SU-DHL-6 (cell line): Measurements from ENCODE around the gene VAMP4.

Experiments
- EZH2phosphoT487 ChIP-seq: fragments of 200-600 bp; sonication (generic), shearing (Covaris generic); conservative IDR thresholded peaks from 2 replicates; pipeline ENCODE4 v1.6.1; 2018; ENCODE audit warnings: mild to moderate bottlenecking, antibody characterized with exemption, low read length, moderate library complexity, mixed read lengths
- TF ChIP-seq, protein P1 (sequence below): fragments of 200-600 bp; sonication (generic); IDR thresholded peaks from one replicate; pipeline ENCODE4 v1.5.1; 2017; ENCODE audit warnings: antibody characterized with exemption, mild to moderate bottlenecking, low read length, moderate library complexity; ENCODE audit not compliant: insufficient read depth, poor library complexity, severe bottlenecking

DNA sequence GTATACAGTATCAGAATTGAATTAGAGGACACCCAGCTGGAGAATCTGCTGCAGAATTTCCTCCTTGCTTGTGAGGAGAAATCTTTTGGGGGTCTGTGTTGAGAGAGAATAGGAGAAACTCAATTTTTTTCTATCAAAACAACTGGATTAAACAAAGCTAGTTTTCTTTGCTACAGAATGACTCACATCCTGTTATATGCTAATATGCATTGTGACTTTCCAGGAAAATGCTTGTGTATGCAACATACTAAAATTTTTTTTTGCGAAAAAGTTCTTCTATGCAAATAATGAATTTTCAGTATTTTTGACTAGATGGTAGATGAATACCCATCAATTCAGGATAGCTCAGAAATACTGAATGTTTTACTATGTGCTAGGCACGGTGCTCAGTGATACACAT, 2.2 kb downstream of the VAMP4 start:
- TF ChIP-seq, protein P1, sequence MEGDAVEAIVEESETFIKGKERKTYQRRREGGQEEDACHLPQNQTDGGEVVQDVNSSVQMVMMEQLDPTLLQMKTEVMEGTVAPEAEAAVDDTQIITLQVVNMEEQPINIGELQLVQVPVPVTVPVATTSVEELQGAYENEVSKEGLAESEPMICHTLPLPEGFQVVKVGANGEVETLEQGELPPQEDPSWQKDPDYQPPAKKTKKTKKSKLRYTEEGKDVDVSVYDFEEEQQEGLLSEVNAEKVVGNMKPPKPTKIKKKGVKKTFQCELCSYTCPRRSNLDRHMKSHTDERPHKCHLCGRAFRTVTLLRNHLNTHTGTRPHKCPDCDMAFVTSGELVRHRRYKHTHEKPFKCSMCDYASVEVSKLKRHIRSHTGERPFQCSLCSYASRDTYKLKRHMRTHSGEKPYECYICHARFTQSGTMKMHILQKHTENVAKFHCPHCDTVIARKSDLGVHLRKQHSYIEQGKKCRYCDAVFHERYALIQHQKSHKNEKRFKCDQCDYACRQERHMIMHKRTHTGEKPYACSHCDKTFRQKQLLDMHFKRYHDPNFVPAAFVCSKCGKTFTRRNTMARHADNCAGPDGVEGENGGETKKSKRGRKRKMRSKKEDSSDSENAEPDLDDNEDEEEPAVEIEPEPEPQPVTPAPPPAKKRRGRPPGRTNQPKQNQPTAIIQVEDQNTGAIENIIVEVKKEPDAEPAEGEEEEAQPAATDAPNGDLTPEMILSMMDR = no peak
- TF ChIP-seq EZH2phosphoT487 = no peak
